Subcutaneous adipose tissue (tissue), 4 donors: ENCODE measurements around the gene SLC13A3. TPM values are rescaled to one million over a fixed set of nuclear protein-coding genes. Genes with fewer than 3 reads are reported as not detected.

Source experiments
- total RNA-seq, 4 donors: library from RNA; depleted of rRNA; stranded (reverse); fragments of >200 nt; gene quantifications; one replicate each; pipeline ENCODE4 v1.1.0, GENCODE V29; 2016
- TF ChIP-seq, protein P1 (sequence below): fragments of 450-650 bp; IDR thresholded peaks from one replicate; pipeline ENCODE4 v1.5.1; 2016; ENCODE audit warnings: low read depth, mild to moderate bottlenecking, control low read depth, antibody characterized with exemption, moderate library complexity

The SLC13A3 gene
- total RNA-seq, 4 donors from 2014 or later: 0.88 to 4.3 (median 1.5) TPM

DNA sequence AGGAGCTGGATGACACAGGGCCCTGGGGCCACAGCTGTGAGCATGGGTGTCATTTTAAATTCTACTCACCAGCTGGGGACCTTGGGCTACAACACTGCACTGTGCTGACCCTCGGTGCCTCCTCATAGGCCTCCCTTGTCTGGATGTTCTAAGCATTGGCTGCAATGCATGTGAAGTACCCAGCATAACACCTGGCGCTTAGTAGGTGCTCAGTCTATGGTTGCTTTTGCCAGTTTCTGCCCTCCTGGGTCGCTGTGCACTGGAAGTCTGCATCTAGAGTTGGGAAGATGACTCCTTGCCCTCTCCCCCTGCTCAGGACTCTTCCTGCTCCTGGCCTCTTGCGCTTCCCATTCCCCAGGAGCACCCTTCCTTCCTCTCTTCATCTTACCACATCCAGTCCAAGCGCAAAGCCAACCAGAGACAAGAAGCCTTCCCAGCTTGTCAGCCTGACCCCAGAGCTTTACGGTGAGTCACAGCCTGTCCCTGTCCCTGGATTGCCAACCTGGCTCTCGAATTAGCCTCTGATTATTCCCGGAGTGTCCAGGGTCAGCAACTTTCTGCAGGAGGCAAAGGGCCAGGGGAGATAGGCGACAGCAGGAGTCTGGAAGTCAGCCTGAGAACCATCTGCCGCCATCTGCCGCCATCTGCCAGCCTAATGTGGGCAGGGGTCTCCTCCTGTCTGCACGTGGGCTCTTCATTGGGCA lies 8.8 kb downstream of the SLC13A3 start:
- TF ChIP-seq, protein P1, sequence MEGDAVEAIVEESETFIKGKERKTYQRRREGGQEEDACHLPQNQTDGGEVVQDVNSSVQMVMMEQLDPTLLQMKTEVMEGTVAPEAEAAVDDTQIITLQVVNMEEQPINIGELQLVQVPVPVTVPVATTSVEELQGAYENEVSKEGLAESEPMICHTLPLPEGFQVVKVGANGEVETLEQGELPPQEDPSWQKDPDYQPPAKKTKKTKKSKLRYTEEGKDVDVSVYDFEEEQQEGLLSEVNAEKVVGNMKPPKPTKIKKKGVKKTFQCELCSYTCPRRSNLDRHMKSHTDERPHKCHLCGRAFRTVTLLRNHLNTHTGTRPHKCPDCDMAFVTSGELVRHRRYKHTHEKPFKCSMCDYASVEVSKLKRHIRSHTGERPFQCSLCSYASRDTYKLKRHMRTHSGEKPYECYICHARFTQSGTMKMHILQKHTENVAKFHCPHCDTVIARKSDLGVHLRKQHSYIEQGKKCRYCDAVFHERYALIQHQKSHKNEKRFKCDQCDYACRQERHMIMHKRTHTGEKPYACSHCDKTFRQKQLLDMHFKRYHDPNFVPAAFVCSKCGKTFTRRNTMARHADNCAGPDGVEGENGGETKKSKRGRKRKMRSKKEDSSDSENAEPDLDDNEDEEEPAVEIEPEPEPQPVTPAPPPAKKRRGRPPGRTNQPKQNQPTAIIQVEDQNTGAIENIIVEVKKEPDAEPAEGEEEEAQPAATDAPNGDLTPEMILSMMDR: no peak

DNA sequence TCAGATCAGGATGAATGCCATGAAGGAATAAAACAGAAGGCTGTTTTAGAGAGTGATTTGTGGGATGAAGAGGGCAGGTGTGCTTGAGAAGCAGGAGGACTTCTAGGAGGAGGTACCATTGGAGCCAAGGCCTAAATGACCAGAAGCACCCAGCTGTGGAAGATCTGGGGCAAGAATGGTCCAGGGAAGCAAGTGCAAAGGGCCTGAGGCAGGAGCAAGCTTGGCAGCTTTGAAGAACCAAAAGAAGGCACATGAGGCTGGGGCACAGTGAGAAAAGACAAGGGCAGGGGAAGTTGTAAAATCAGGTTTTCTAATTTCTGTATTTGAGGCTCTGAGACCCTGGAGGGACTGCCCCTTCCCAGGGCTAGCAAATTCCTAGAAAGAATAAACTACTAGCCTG lies 9.8 kb downstream of the SLC13A3 start:
- TF ChIP-seq, protein P1: no peak

DNA sequence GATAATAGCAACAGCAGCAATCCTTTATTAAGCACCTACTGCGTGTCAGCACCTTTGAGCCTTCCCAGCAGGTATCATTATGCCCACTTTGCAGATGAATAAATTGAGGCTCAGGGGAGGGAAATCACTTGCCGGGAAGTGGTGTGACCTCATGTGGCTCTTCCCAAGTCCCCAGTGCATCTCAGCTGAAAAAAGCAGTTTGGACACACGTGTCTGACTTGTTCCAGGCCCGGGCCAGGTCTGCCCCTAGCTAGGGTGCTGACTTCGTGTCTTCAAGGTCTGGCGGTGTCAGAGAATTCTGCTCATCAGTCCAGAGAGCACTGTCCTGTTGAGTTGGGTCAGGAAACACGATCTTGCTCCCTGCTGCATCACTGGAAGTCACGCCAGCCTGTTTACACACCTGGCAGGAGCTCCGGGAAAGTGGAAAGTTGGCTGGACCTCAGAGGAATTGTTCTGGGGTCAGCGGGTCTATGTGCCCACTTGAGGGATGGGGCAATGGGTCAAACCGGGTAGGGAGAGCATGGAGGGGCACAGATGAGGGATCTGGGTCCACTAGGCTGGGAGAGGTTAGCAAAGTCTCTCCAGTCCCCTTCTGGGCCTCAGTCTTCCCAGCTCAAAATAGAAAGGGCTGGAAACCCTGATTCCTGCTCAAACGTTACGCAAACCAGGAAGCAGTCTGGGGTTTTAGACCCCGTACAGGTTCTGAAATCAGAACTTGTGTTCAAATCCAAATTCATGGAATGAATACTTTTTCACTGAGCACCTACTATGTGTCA lies 10.5 kb downstream of the SLC13A3 start:
- TF ChIP-seq, protein P1: no peak

DNA sequence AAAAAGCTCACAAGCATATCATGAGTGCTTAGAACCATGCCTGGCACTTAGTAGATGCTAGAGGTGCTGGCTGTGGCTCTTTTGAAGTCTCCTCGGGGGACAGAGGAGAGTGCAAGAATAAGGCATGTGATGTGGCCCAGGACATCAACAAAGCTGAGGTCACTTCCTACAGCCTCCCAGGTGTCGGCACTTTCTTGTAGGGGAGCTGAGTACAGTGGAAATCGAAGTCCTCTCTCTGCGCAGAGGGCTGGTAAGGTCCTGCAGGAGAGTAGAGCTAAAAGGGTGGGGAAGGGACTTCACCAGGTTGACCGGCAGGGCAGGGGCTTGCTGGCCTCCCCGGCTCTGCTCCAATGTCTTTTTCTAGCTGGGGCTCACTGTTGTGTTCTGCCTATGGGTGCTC lies 11.2 kb downstream of the SLC13A3 start:
- TF ChIP-seq, protein P1: no peak

DNA sequence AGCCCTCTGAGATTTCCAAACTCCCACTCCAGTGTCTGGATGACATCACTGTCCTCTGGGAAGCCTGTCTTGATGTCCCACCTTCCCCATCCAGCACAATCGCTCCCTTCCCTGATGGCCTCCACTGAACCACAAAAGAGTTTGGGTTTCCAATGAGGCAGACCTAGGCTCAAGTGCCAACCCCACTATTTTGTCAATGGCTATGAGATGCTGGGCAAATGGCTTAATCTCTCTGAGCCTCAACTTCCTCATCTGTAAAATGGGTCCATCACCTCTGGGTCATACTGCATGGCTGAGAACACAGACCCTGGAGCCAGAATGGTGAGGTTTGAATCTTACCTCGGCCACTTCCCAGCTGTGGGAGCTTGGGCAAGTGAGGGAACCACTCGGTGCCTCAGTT lies 11.7 kb downstream of the SLC13A3 start:
- TF ChIP-seq, protein P1: no peak

DNA sequence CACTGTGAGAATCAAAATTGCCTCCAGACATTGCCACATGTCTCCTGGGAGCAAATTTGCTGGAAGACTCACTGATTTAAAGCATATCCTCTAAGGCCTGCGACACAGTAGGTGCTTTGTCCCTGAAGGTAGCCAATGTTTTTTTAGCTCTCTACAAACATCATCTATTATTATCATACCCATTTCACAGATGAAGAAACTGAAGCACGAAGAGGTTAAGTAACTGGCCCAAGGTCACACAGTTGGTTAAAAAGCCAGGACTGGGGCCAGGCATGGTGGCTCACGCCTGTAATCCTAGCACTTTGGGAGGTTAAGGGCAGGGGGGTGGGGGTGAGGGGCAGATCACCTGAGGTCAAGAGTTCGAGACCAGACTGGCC lies 12.4 kb downstream of the SLC13A3 start:
- TF ChIP-seq, protein P1: no peak

DNA sequence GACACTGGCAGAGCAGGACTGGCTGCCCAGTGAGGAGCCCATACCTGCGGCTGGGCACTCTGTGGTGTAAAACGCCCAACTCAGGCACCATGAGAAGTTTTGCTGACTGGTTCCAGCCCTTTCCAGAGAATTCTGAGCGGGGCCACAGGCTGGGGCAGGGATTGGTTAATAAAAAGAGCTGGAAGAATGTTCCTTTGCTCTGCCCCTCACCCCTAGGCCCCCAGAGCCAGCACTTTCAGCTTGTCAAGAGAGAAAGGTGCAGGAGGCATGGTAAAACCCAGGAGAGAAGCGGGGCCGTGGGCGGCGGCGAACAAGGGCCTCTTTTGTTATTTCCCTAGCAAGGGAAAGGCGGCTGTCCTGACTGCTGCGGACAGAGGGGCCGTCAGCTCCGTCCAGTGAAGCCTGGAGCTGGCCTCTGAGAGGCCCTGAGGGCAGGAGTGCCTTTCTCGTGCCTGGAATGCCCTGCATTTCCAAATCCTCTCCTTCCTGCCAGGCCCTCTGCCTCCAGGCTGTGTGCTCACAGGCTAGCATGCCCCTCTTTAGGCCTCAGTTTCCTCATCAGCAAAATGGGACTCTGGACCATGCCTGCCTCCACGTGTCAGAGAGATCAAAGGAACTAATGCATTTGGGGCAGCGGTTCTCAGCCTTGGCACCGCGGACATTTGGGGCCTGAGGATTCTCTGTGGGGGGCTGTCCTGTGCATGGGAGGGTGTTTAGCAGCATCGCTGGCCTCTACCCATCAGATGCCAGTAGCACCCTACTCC lies 12.9 kb downstream of the SLC13A3 start:
- TF ChIP-seq, protein P1: no peak
